22Rv1 (cell line): ENCODE measurements around the gene TRHDE.

ENCODE experiments used
- H3K27ac ChIP-seq: fragments of 450-650 bp; 2 replicates; pipeline ENCODE4 v1.5.1; 2017
- CTCF ChIP-seq: fragments of 450-650 bp; IDR thresholded peaks from 2 replicates; pipeline ENCODE4 v1.5.1; 2017; ENCODE audit warnings: mild to moderate bottlenecking
- ZFX ChIP-seq: fragments of 450-650 bp; IDR thresholded peaks from 2 replicates; pipeline ENCODE4 v1.6.1; 2017; ENCODE audit warnings: antibody characterized with exemption, borderline replicate concordance

TRHDE gene

DNA sequence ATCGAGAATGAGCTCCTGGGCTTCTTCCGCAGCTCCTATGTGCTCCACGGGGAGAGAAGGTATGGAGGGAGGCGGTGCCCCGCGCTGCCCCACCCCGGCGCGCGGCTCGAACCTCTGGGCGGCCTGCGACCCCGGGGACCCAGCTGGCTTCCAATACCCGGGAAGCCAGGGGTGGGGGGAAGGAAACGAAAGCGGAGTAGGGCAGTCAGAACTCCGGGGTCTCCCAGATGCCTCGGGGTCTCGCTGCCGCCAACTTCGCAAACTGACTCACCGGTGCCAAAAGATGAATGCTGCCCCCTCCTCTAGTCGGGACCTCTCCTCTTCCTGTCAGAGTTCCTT lies 1.3 kb downstream of the TRHDE start:
- no peak overlapping the region for H3K27ac ChIP-seq
- no peak for TF ChIP-seq CTCF
- TF ChIP-seq ZFX, result no peak

DNA sequence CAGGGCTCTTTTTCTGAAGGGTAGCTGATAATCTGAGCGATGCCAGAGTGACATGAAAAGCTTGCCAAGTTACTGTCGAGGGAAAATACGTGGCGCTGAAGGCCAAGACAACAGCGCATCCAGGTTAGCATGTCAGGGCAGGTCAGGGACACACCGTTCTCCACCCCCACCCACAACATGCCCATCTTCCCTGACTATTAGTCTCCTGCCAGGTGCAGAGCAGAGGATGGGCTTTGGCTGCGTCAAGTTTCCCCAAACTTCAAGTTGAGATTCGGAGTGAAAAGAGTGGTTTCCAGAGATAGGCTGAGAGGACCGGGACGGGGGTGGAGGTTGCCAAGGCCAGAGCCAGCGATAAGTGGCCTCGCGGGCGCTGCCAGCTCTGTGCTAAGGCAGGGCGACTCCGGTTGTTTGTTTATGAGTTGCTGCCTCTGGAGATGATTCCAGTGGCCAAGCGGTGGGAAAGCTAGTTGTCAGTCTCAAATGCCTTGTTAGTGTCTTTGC lies 1.7 kb downstream of the TRHDE start:
- no peak for TF ChIP-seq CTCF
- no peak for TF ChIP-seq ZFX
- H3K27ac ChIP-seq, result no peak overlapping the region

GRCh38 chr12:72274931-72275330 lies 2.8 kb downstream of the TRHDE start:
- H3K27ac ChIP-seq, result no peak overlapping the region
- no peak for TF ChIP-seq ZFX
- TF ChIP-seq CTCF, result no peak

DNA sequence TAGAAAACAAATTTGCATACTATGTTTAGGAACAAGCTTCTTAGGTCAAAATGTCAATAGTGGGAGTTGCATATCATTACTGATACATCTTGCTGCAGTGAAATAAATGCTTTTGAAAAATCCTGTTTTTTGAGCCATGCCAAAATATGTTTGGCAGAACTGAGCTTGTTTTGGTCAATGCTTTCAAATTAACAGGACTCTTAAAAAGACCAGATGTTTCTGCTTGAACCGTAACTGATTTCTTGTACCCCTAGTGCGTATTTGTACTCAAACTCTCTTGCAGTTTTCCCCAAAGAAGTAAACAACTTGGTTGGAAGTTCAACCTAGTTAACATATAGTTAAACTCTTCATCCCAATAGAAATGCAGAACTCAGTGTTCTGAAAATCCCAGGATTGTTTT lies 3.4 kb downstream of the TRHDE start:
- no peak for TF ChIP-seq CTCF
- TF ChIP-seq ZFX, result no peak

DNA sequence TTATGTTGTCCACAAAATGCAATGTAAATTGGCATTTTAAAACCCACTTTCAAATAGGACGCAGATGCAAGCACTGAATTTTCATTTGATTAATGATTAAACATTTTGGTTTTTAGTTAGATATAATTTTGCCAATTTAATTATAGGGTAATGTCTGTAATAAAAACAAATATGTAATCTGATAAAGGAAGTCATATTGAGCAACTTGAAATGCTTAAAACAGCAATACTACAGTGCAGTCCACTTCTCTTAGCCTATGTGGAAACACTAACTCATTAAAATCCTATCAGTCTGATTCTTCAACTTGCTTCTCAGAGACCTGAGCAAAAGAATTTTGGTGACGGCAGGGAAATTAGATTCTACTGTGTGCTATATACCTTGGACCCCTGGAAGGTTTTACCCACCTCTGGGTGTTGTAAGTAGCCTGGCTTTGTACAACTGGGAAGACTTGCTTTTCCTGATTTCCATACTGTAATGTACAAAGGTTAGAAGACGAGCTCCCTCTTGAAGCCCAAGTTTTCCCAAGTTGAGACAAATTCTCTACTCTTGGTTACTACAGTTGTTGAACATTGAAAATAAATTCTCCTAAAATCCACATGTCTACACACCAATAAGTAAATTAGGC lies 4.1 kb downstream of the TRHDE start:
- no peak for TF ChIP-seq ZFX
- no peak for TF ChIP-seq CTCF
- H3K27ac ChIP-seq, result no peak overlapping the region; the same call in 1 of the 2 replicates

More for the DNA sequence above, 3.4 kb downstream of the TRHDE start:
- H3K27ac ChIP-seq, result no peak overlapping the region

DNA sequence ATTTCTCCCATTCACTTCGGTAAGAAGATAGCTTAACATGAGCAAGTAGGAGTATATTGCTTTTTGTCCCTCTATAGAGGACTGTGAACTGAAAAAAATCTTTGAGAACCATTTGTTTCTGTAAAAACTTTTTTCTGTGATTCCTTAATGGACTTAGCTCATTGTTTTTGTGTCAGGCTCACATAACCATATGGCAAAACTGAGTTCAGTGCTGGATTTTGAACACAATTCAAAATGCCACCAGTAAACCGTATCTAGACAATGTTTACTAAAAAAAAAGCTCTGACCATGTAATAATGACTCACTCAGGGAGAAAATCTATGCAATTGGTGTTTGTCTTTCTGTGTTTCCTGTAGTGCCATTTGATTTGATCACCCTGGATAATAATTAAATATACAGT lies 5.2 kb downstream of the TRHDE start:
- TF ChIP-seq ZFX, result no peak
- TF ChIP-seq CTCF, result no peak
- 0 out of 2 replicates have a peak overlapping the region, but pooled peaks have one; percentile 28 for H3K27ac ChIP-seq

DNA sequence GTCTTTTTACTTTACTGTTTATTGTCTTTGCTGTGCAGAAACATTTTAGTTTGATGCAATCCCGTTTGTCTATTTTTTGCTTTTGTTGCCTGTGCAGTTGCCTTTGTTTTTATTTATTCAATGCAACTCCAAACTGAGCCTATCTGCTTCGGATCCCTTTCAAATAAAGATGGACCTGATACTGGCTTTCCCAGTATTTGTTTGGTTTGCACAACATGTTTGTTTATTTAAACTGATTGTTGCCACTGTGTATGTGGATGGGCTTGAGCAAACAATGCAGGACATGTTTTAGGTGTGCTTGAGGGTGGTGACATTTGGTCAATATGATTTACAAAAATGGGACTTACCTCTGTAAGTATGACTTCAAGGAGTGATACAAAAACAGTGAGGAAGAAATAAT lies 6.7 kb downstream of the TRHDE start:
- H3K27ac ChIP-seq, result peak overlapping the region; percentile 28
- TF ChIP-seq ZFX (no peak), CTCF (no peak)
